GM23338 (cell line): ENCODE measurements around the gene ABHD14A.

Source experiments
- CREB1 ChIP-seq: fragments of 250-450 bp; sonication (Bioruptor Pico); IDR thresholded peaks from 2 replicates; pipeline ENCODE4 v1.5.0; 2020; ENCODE audit warnings: low read depth, mild to moderate bottlenecking, moderate library complexity
- EZH2 ChIP-seq: fragments of 200-600 bp; sonication (generic); IDR thresholded peaks from one replicate; pipeline ENCODE4 v1.8.0; 2017; ENCODE audit warnings: antibody characterized with exemption, mild to moderate bottlenecking, low read depth; ENCODE audit not compliant: unreplicated experiment
- EZH2phosphoT487 ChIP-seq: fragments of 200-600 bp; sonication (generic); IDR thresholded peaks from one replicate; pipeline ENCODE4 v1.8.1; 2018; ENCODE audit warnings: antibody characterized with exemption; ENCODE audit not compliant: unreplicated experiment
- JUNB ChIP-seq: IDR thresholded peaks from one replicate; pipeline ENCODE4 v1.6.1; 2016; ENCODE audit warnings: antibody characterized with exemption; ENCODE audit not compliant: unreplicated experiment
- NANOG ChIP-seq: IDR thresholded peaks from 2 replicates; pipeline ENCODE4 v1.6.1; 2016; ENCODE audit warnings: antibody characterized with exemption, borderline replicate concordance
- POLR2AphosphoS5 ChIP-seq: IDR thresholded peaks from 2 replicates; pipeline ENCODE4 v1.6.1; 2016; ENCODE audit warnings: antibody characterized with exemption, low read depth
- TF ChIP-seq, protein P1 (sequence below), 2 experiments: fragments of 200-600 bp in 1 of 2; sonication (generic) in 1 of 2; conservative IDR thresholded peaks; 2 replicates each; pipeline versions ENCODE4 v1.5.1 to v1.6.1; 2016 to 2017; ENCODE audit warnings: antibody characterized with exemption in 2 of 2, low read depth in 2 of 2, mild to moderate bottlenecking in 2 of 2, moderate library complexity in 1 of 2
- TF ChIP-seq, protein P2 (sequence below): IDR thresholded peaks from one replicate; pipeline ENCODE4 v1.6.1; 2018; ENCODE audit warnings: antibody characterized with exemption; ENCODE audit not compliant: unreplicated experiment
- TF ChIP-seq, protein P3 (sequence below): fragments of 250-450 bp; sonication (Bioruptor Pico); IDR thresholded peaks from 2 replicates; pipeline ENCODE4 v1.5.0; 2020; ENCODE audit warnings: mild to moderate bottlenecking, moderate library complexity

DNA sequence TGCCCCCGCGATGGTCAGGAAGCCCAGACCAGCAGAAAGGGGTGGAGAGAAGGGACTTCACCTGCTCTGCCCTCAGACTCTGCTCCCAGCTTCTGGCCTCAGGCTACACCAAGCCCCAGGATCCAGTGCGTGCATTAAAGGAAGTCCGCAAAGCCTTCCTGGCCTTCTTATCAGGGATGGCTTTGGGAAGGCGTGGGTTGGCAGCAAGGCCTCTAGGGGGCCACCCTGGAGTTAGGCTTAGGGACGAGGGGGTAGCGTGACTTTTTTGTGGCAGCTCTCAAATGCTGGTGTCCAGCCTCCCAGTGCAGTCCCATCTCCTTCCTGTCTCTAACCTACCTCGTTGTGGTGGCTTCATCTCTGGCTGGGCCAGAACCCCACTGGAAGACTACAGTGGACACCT, 39.7 kb downstream of the ABHD14A start:
- TF ChIP-seq, protein P1, sequence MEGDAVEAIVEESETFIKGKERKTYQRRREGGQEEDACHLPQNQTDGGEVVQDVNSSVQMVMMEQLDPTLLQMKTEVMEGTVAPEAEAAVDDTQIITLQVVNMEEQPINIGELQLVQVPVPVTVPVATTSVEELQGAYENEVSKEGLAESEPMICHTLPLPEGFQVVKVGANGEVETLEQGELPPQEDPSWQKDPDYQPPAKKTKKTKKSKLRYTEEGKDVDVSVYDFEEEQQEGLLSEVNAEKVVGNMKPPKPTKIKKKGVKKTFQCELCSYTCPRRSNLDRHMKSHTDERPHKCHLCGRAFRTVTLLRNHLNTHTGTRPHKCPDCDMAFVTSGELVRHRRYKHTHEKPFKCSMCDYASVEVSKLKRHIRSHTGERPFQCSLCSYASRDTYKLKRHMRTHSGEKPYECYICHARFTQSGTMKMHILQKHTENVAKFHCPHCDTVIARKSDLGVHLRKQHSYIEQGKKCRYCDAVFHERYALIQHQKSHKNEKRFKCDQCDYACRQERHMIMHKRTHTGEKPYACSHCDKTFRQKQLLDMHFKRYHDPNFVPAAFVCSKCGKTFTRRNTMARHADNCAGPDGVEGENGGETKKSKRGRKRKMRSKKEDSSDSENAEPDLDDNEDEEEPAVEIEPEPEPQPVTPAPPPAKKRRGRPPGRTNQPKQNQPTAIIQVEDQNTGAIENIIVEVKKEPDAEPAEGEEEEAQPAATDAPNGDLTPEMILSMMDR (conservative IDR thresholded peaks at IDR 0.05; ENCODE audit: low read depth in 2 of 2): peak; percentile 59 to 73
- TF ChIP-seq, protein P2, sequence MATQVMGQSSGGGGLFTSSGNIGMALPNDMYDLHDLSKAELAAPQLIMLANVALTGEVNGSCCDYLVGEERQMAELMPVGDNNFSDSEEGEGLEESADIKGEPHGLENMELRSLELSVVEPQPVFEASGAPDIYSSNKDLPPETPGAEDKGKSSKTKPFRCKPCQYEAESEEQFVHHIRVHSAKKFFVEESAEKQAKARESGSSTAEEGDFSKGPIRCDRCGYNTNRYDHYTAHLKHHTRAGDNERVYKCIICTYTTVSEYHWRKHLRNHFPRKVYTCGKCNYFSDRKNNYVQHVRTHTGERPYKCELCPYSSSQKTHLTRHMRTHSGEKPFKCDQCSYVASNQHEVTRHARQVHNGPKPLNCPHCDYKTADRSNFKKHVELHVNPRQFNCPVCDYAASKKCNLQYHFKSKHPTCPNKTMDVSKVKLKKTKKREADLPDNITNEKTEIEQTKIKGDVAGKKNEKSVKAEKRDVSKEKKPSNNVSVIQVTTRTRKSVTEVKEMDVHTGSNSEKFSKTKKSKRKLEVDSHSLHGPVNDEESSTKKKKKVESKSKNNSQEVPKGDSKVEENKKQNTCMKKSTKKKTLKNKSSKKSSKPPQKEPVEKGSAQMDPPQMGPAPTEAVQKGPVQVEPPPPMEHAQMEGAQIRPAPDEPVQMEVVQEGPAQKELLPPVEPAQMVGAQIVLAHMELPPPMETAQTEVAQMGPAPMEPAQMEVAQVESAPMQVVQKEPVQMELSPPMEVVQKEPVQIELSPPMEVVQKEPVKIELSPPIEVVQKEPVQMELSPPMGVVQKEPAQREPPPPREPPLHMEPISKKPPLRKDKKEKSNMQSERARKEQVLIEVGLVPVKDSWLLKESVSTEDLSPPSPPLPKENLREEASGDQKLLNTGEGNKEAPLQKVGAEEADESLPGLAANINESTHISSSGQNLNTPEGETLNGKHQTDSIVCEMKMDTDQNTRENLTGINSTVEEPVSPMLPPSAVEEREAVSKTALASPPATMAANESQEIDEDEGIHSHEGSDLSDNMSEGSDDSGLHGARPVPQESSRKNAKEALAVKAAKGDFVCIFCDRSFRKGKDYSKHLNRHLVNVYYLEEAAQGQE: no peak
- TF ChIP-seq EZH2: no peak
- TF ChIP-seq POLR2AphosphoS5: no peak
- no peak for TF ChIP-seq EZH2phosphoT487
- no peak for TF ChIP-seq CREB1
- TF ChIP-seq NANOG: no peak
- no peak for TF ChIP-seq JUNB
- TF ChIP-seq, protein P3, sequence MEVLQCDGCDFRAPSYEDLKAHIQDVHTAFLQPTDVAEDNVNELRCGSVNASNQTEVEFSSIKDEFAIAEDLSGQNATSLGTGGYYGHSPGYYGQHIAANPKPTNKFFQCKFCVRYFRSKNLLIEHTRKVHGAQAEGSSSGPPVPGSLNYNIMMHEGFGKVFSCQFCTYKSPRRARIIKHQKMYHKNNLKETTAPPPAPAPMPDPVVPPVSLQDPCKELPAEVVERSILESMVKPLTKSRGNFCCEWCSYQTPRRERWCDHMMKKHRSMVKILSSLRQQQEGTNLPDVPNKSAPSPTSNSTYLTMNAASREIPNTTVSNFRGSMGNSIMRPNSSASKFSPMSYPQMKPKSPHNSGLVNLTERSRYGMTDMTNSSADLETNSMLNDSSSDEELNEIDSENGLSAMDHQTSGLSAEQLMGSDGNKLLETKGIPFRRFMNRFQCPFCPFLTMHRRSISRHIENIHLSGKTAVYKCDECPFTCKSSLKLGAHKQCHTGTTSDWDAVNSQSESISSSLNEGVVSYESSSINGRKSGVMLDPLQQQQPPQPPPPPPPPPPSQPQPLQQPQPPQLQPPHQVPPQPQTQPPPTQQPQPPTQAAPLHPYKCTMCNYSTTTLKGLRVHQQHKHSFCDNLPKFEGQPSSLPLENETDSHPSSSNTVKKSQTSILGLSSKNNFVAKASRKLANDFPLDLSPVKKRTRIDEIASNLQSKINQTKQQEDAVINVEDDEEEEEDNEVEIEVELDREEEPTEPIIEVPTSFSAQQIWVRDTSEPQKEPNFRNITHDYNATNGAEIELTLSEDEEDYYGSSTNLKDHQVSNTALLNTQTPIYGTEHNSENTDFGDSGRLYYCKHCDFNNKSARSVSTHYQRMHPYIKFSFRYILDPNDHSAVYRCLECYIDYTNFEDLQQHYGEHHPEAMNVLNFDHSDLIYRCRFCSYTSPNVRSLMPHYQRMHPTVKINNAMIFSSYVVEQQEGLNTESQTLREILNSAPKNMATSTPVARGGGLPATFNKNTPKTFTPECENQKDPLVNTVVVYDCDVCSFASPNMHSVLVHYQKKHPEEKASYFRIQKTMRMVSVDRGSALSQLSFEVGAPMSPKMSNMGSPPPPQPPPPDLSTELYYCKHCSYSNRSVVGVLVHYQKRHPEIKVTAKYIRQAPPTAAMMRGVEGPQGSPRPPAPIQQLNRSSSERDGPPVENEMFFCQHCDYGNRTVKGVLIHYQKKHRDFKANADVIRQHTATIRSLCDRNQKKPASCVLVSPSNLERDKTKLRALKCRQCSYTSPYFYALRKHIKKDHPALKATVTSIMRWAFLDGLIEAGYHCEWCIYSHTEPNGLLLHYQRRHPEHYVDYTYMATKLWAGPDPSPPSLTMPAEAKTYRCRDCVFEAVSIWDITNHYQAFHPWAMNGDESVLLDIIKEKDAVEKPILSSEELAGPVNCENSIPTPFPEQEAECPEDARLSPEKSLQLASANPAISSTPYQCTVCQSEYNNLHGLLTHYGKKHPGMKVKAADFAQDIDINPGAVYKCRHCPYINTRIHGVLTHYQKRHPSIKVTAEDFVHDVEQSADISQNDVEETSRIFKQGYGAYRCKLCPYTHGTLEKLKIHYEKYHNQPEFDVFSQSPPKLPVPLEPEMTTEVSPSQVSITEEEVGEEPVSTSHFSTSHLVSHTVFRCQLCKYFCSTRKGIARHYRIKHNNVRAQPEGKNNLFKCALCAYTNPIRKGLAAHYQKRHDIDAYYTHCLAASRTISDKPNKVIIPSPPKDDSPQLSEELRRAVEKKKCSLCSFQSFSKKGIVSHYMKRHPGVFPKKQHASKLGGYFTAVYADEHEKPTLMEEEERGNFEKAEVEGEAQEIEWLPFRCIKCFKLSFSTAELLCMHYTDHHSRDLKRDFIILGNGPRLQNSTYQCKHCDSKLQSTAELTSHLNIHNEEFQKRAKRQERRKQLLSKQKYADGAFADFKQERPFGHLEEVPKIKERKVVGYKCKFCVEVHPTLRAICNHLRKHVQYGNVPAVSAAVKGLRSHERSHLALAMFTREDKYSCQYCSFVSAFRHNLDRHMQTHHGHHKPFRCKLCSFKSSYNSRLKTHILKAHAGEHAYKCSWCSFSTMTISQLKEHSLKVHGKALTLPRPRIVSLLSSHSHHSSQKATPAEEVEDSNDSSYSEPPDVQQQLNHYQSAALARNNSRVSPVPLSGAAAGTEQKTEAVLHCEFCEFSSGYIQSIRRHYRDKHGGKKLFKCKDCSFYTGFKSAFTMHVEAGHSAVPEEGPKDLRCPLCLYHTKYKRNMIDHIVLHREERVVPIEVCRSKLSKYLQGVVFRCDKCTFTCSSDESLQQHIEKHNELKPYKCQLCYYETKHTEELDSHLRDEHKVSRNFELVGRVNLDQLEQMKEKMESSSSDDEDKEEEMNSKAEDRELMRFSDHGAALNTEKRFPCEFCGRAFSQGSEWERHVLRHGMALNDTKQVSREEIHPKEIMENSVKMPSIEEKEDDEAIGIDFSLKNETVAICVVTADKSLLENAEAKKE (CRISPR knock-in tag): no peak
